ENCODE data around the gene HSD3B7.

- no peak for TF ChIP-seq CTCF (IDR thresholded peaks at IDR 0.05)
- no peak for TF ChIP-seq EP300 (IDR thresholded peaks at IDR 0.05)
These were observed 5.6 kb upstream of the HSD3B7 start for GRCh38 chr16:30979170-30980022.
